HepG2 (cell line): ENCODE measurements around the gene PPP1R18. TPM values are rescaled to one million over a fixed set of nuclear protein-coding genes. Genes with fewer than 3 reads are reported as not detected.

Experiments used
- DDIT3 ChIP-seq: sonication (generic); formaldehyde crosslinking; IDR thresholded peaks from 2 replicates; pipeline ENCODE4 v1.4.0; 2020; ENCODE audit warnings: mild to moderate bottlenecking, missing genetic modification reagents
- FOXJ3 ChIP-seq: sonication (generic); formaldehyde crosslinking; IDR thresholded peaks from 2 replicates; pipeline ENCODE4 v1.4.0; 2020; ENCODE audit warnings: missing genetic modification reagents, mild to moderate bottlenecking, borderline replicate concordance
- MAFG ChIP-seq: sonication (generic); formaldehyde crosslinking; IDR thresholded peaks from 2 replicates; pipeline ENCODE4 v1.5.1; 2020; ENCODE audit warnings: mild to moderate bottlenecking, missing genetic modification reagents
- MBD4 ChIP-seq: IDR thresholded peaks from 2 replicates; pipeline ENCODE4 v1.6.1; 2012; ENCODE audit warnings: low read length, inconsistent platforms, borderline replicate concordance
- MLXIP ChIP-seq: sonication (generic); formaldehyde crosslinking; IDR thresholded peaks from 2 replicates; pipeline ENCODE4 v1.9.0; 2021; ENCODE audit warnings: missing genetic modification reagents, borderline replicate concordance
- ZGPAT ChIP-seq: IDR thresholded peaks from 2 replicates; pipeline ENCODE4 v1.6.1; 2016; ENCODE audit warnings: mild to moderate bottlenecking
- ZNF407 ChIP-seq: sonication (generic); formaldehyde crosslinking; IDR thresholded peaks from one replicate; pipeline ENCODE4 v1.5.1; 2020; ENCODE audit warnings: mild to moderate bottlenecking, missing genetic modification reagents; ENCODE audit errors: not compliant biosample characterization
- ZNF513 ChIP-seq: sonication (generic); formaldehyde crosslinking; conservative IDR thresholded peaks from 2 replicates; pipeline ENCODE4 v1.5.0; 2020; ENCODE audit warnings: missing genetic modification reagents
- ZNF770 ChIP-seq: sonication (generic); formaldehyde crosslinking; IDR thresholded peaks from 2 replicates; pipeline ENCODE4 v1.5.0; 2020; ENCODE audit warnings: mild to moderate bottlenecking, missing genetic modification reagents
- ZNF83 ChIP-seq: sonication (generic); formaldehyde crosslinking; IDR thresholded peaks from 2 replicates; pipeline ENCODE4 v1.4.0; 2020; ENCODE audit warnings: missing genetic modification reagents, mild to moderate bottlenecking, borderline replicate concordance
- polyA plus RNA-seq, 8 experiments: library from polyadenylated mRNA; depleted of rRNA in 3 of 8; stranded (reverse) in 7 of 8; unstranded in 1 of 8; fragments of >200 nt; fragmentation: Illumina TruSeq in 4 of 8; extraction: Trizol in 4 of 8; gene quantifications; 2 replicates each; pipeline versions ENCODE4 v1.2.1 to v1.2.3, GENCODE V29; 2011 to 2016; ENCODE audit warnings: low read depth in 4 of 8, missing spikeins in 1 of 8, mixed read lengths in 1 of 8; ENCODE audit not compliant: insufficient read depth in 1 of 8
- total RNA-seq, 5 experiments: library from RNA; depleted of rRNA; stranded (reverse); fragments of >200 nt; fragmentation: Illumina TruSeq; extraction: Trizol; gene quantifications; 2 replicates each; pipeline ENCODE4 v1.2.3, GENCODE V29; 2016; ENCODE audit warnings: low read depth in 1 of 5

The PPP1R18 gene
- total and polyA plus RNA-seq, 2 of the 13 experiments (the other 11 are each of a cell fraction or from before 2014, with no cell fraction given) = 4.9 to 9.2 TPM

- peak; percentile 13 for TF ChIP-seq ZNF407 (CRISPR knock-in tag)
- TF ChIP-seq FOXJ3 (CRISPR knock-in tag) = no peak
- TF ChIP-seq ZNF770 (CRISPR knock-in tag) = peak; percentile 91
- TF ChIP-seq DDIT3 = no peak
- no peak for TF ChIP-seq MBD4
- TF ChIP-seq ZNF83 (CRISPR knock-in tag) = no peak
- no peak for TF ChIP-seq ZNF513 (CRISPR knock-in tag)
- no peak for TF ChIP-seq ZGPAT (CRISPR knock-in tag)
- no peak for TF ChIP-seq MAFG (CRISPR knock-in tag)
- TF ChIP-seq MLXIP (CRISPR knock-in tag) = no peak
Observed at GRCh38 chr6:30685157-30686008, 1.1 kb downstream of the PPP1R18 start (continued).
